PFSK-1 (cell line): ENCODE data around the gene SLC22A23.

Experiments
- FOXP2 ChIP-seq: optimal IDR thresholded peaks from 2 replicates; pipeline ENCODE3; 2011; ENCODE audit warnings: borderline replicate concordance, control low read depth, inconsistent platforms; ENCODE audit not compliant: insufficient read depth; ENCODE audit errors: extremely low read length, extremely low read depth
- POLR2AphosphoS5 ChIP-seq: IDR thresholded peaks from 2 replicates; pipeline ENCODE4 v1.6.1; 2012; ENCODE audit warnings: low read depth, mild to moderate bottlenecking, control low read depth, low read length, moderate library complexity
- SIN3A ChIP-seq: IDR thresholded peaks from 2 replicates; pipeline ENCODE4 v1.6.1; 2012; ENCODE audit warnings: mild to moderate bottlenecking, low read length, moderate library complexity, borderline replicate concordance; ENCODE audit not compliant: insufficient read depth
- TAF1 ChIP-seq: IDR thresholded peaks from 2 replicates; pipeline ENCODE4 v1.6.1; 2012; ENCODE audit warnings: low read length, control low read depth, borderline replicate concordance; ENCODE audit not compliant: insufficient read depth
- TF ChIP-seq, protein P1 (sequence below), 2 experiments: IDR thresholded peaks; 2 replicates each; pipeline versions ENCODE4 v1.6.1 to v1.8.0; 2011 to 2012; ENCODE audit warnings: low read depth in 2 of 2, low read length in 2 of 2, control low read depth in 1 of 2, inconsistent platforms in 1 of 2, mild to moderate bottlenecking in 1 of 2, moderate library complexity in 1 of 2; ENCODE audit not compliant: insufficient read depth in 1 of 2

The SLC22A23 gene

DNA sequence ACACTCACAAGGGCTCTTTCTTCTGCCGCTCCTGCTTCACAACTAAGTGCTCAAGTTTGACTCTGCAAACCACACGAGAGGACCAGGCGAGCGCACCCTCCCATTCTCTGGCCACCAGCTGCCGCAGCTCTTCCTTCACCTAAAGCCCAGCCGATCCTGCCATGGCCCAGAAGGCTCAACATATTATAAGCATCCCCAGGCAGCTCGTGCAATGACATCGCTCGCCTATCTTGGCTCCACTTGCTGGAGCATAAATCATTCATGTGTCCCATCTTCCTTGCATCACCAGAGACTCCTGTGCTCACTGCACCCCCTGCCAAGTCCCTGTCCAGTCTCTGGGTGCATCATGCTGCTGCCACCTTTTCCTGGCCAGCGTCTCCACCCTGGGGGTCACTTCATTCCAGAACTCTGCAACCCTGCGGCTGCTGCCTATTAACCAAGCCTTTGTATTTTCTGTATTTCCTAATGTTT is 139.1 kb downstream of the SLC22A23 start:
- TF ChIP-seq TAF1: no peak
- no peak for TF ChIP-seq FOXP2
- TF ChIP-seq POLR2AphosphoS5: no peak
- TF ChIP-seq, protein P1, sequence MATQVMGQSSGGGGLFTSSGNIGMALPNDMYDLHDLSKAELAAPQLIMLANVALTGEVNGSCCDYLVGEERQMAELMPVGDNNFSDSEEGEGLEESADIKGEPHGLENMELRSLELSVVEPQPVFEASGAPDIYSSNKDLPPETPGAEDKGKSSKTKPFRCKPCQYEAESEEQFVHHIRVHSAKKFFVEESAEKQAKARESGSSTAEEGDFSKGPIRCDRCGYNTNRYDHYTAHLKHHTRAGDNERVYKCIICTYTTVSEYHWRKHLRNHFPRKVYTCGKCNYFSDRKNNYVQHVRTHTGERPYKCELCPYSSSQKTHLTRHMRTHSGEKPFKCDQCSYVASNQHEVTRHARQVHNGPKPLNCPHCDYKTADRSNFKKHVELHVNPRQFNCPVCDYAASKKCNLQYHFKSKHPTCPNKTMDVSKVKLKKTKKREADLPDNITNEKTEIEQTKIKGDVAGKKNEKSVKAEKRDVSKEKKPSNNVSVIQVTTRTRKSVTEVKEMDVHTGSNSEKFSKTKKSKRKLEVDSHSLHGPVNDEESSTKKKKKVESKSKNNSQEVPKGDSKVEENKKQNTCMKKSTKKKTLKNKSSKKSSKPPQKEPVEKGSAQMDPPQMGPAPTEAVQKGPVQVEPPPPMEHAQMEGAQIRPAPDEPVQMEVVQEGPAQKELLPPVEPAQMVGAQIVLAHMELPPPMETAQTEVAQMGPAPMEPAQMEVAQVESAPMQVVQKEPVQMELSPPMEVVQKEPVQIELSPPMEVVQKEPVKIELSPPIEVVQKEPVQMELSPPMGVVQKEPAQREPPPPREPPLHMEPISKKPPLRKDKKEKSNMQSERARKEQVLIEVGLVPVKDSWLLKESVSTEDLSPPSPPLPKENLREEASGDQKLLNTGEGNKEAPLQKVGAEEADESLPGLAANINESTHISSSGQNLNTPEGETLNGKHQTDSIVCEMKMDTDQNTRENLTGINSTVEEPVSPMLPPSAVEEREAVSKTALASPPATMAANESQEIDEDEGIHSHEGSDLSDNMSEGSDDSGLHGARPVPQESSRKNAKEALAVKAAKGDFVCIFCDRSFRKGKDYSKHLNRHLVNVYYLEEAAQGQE (IDR thresholded peaks at IDR 0.05; ENCODE audit: insufficient read depth in 1 of 2, low read depth in 2 of 2, low read length in 2 of 2): no peak
- no peak for TF ChIP-seq SIN3A

DNA sequence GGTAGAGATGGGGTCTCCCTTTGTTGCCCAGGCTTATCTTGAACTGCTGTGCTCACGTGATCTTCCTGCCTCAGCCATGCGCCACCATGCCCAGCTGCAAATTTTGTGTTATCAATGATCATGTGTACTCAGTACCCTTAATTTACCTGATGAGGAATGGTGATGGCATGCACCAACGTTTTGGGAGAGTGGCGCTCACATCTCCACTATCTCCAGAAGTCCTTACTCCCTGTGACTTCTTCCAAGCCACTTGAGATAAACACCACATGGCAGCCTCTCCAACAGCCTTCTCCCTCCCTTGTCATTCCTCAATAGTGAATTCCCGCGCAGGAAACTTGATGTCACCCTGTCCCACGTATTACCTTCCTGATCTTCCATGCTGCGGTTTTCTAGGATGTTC is 140.0 kb downstream of the SLC22A23 start:
- no peak for TF ChIP-seq SIN3A

DNA sequence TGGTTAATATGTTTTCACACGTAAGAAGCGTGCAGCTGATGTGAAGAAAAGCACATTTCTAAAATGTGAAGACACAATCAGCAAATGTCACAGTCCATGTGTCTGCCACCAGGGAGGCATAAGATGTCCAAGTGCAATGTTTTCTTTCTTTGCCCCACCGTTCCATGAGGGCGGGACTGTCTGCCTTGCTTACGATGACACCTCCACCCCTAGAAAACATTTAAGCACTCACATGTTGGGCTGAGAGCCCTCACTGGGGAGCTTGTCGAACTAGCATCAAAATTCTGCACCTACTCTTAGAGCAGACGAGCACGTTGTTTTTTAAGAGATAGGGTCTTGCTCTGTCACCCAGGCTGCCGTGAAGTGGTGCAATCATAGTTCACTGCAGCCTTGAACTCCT is 140.5 kb downstream of the SLC22A23 start:
- TF ChIP-seq FOXP2 (no peak), POLR2AphosphoS5 (no peak), TAF1 (no peak), SIN3A (no peak)

DNA sequence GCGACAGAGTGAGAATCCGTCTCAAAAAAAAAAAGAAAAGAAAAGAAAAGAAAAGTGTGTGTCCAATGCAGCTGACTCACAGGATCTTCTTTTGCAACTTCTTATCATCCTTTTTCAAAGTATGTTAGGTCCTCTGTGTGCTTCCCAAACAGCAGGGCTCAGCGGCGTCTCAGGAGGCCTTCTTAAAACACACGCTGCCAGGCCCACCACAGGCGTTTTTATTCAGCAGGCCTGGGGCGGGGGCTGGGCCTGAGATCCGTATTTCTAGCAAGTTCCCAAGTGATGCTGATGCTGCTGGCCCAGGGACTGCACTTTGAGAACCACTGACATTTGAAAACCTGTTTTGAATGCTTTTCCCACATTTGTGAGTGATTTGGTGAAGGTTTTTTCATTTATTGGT is 141.0 kb downstream of the SLC22A23 start:
- no peak for TF ChIP-seq SIN3A

DNA sequence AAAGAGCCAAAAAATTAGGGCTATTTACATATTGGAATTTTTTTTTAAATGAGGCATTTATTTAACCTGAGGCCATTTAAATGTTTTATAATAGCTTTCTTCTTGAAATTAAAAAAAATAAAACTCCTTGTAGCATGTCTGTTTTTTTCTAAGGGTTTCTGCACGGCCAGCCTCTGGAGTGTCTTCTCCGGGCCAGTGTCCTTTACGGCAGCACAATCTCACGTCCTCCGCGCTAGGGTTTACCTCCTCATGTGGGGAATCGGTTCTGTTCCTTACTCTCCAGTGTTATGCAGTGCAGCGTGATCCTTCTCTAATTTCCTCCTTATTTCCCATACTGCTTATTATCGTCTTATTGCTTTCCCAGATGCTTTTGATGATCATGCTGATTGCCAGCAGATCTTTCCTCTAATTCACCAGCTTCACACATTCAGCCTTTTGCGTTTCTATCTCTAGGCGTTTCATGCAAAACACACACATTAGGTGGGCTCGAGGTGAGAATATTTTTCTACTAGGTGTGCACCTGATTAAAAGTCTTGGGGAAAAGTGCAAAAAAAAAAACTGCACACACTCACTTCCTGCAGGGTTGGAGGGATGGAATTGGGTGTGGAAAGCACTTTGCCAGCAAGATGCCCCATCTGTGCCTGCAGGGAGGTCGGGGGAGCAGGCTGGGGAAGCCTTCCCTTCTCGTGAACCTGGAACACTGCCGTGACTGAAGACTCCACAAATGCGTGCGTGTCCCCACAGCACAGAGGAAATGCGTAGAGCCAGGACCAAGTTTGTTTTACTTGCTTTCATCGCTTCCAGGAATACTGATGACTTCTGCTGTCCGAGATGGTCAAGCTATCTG is 142.0 kb downstream of the SLC22A23 start:
- TF ChIP-seq FOXP2 (no peak), TAF1 (no peak), SIN3A (no peak), POLR2AphosphoS5 (no peak)
- TF ChIP-seq, protein P1 (IDR thresholded peaks at IDR 0.05; ENCODE audit: insufficient read depth in 1 of 2, low read depth in 2 of 2, low read length in 2 of 2): no peak

DNA sequence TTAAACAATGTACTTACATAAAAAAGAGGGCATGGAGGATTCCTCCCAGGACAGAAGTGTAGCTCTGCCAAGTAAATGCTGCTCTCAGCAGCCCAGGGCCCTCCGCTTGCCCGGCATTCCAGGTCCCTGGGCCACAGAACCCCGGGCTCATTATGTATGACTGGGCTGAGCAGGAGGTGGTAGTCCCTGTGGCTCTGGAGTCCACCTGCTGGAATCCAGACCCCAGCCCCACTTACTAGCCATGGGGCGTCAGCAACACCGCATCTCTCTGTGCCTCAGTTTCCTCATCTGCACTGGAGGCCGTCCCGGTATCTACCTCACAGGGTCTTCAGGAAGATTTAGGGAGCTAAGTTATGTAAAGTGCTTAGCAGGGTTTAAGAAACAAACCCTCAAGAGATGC is 142.7 kb downstream of the SLC22A23 start:
- TF ChIP-seq FOXP2 (no peak), SIN3A (no peak), TAF1 (no peak), POLR2AphosphoS5 (no peak)
- TF ChIP-seq, protein P1 (IDR thresholded peaks at IDR 0.05; ENCODE audit: insufficient read depth in 1 of 2, low read depth in 2 of 2, low read length in 2 of 2): no peak
